ENCODE data around the gene CCL17. TPM values are rescaled to one million over a fixed set of nuclear protein-coding genes. Genes with fewer than 3 reads are reported as not detected.
"Not testable (repeated sequence)": the region's sequence is repeated elsewhere in the genome, so short reads cannot be mapped to it uniquely, and the experiment has no call there.

The CCL17 gene
- total RNA-seq, 1 donor from 2014 or later = not detected

- DNase-seq (ENCODE audit: low spot score) = no peak
These were observed 9.5 kb upstream of the CCL17 start for GRCh38 chr16:57395026-57395425.

GRCh38 chr16:57396786-57397185 is 7.8 kb upstream of the CCL17 start:
- DNase-seq (ENCODE audit: low spot score) = no peak

DNA sequence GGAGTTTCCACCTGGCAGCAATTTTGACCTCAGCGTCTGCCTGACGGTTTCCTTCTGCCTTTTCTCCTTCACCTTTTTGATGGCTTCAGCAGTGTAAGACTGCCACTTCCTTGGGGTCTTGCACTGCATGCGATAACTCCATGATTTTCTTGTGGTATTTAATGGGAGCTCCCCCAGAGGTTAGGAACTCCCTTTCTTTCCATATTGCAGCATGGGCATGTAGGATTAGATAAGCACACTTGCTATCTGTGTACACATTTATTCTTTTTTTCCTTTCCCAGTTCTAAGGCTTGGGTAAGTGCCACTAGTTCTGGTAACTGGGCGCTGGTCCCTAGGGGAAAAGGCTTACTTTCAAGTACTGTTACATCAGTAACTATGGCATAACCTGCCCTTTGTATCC is 7.1 kb upstream of the CCL17 start:
- not testable (repeated sequence) for DNase-seq (ENCODE audit: low spot score)

DNA sequence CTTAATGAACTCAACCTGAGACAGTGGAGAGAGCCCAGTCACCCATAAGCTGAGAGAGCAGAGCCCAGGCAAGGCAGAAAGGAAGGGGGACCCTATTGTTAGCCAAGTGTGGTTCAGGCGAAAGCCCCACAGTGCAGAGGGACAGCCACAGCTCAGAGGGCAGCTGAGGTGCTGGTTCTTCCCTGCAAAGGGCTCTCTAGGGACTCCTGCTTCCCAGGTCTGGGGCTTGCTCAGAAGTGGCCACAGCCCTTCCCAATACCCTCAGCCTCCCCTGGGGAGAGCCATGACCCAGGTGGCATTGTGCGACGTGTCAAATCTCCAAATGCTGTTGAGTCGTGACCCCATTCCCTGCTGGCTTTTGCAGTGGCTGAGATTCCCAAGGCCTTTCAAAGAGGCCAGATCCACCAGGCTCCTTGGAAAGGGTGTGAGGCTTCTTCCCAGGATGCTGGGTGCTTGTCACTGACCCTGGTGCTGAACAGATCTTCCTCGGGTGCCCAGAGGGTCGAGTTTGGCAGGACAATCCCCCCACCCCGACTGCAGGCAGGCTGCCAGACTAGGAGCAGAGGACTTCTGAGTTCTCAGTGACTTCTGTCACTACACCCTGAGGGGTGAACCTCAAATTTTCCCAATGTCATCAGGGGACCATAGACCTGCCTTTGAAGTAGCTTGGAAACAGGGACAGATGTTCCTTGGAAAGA is 2.5 kb upstream of the CCL17 start:
- DNase-seq (ENCODE audit: low spot score) = no peak

DNA sequence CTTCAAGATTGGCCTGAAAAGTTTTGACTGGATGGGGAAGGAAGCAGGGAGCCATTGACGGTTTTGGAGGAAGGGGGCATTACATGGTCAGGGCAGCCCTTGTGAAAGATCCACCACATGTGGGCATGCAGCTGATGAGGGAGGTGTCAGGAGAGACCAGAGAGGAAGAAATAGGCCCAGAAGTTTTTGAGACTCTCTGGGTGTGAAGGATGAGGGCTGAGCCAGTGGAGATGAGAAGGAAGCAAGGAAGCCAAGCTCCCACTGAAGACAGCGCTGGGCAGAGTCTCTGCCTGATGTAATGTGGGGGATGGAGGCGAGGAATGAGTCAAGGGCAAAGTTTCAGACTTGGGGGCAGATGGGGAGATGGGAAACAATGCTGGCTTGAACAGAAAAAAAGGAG is 530 bp downstream of the CCL17 start:
- DNase-seq (ENCODE audit: low spot score) = no peak

DNA sequence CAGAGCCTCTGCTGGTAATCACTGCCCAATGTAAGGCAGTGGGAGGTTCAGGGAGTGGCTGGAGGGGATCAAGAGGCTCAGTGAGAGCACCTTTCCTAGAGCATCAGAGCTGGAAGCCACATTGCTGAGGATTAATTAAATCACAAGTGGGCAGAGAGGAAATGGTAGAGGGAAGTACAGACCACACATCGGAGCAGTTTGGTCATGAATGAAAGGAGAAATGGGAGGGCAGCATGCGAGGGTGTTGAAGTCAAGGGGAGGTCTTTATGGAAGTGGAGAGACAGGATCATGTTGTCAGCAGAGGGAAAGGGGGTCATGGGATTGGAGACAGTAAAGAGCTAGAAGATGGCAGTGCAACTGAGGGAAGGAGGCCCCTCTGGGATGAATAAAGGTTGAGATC is 2.3 kb downstream of the CCL17 start:
- DNase-seq (ENCODE audit: low spot score) = no peak

GRCh38 chr16:57407521-57408353 is 3.2 kb downstream of the CCL17 start:
- DNase-seq (ENCODE audit: low spot score) = no peak

DNA sequence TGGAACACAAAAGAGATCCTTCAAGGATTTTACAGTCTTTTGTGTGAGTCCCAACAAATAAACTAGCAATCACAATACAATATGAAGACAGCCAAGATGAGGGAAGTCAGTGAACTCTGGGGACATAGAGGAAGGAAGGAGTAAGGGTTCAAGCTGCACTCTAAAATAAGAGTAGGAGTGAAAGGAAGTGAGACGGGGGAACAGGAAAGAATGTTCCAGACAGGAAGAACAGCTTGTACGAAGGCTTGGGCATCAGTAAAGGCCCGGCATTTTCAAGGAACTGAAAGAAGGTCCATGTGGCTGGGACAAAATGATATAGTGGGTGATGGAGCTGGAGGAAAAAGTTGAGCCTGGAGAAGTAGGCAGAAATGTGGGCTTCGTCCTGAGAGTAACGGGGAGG is 4.5 kb downstream of the CCL17 start:
- no peak for DNase-seq (ENCODE audit: low spot score)

- DNase-seq (ENCODE audit: low spot score) = no peak
These were observed 5.5 kb downstream of the CCL17 start for GRCh38 chr16:57409870-57410587.

- no peak for DNase-seq (ENCODE audit: low spot score)
These were observed 6.9 kb downstream of the CCL17 start for GRCh38 chr16:57411362-57411976.

- no peak for DNase-seq (ENCODE audit: low spot score)
These were observed 8.0 kb downstream of the CCL17 start for GRCh38 chr16:57412584-57412983.

GRCh38 chr16:57413301-57413730 is 8.7 kb downstream of the CCL17 start:
- DNase-seq (ENCODE audit: low spot score) = no peak

DNA sequence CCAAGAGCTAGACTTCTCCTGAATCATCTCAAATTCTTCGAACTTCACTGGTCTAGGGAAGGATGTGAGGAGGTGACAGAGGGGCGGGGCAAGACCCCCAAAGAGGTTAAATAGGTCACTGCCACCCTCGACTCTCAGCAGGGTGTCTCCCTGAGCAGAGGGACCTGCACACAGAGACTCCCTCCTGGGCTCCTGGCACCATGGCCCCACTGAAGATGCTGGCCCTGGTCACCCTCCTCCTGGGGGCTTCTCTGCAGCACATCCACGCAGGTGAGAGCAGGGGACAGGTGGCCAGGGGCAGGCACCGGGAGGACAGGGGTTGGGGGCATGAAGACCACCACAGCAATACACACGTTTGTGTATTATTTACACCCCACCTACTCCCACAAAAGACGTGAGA is 9.2 kb downstream of the CCL17 start:
- no peak for DNase-seq (ENCODE audit: low spot score)

GRCh38 chr16:57416084-57416483 is 11.5 kb downstream of the CCL17 start:
- DNase-seq (ENCODE audit: low spot score) = no peak

GRCh38 chr16:57419506-57419905 is 14.9 kb downstream of the CCL17 start:
- no peak for DNase-seq (ENCODE audit: low spot score)

GRCh38 chr16:57422026-57422944 is 17.7 kb downstream of the CCL17 start:
- peak; percentile 50 for DNase-seq (ENCODE audit: low spot score)

GRCh38 chr16:57423152-57423551 is 18.6 kb downstream of the CCL17 start:
- DNase-seq (ENCODE audit: low spot score) = no peak

- DNase-seq (ENCODE audit: low spot score) = no peak
These were observed 20.0 kb downstream of the CCL17 start for GRCh38 chr16:57424583-57424982.

- DNase-seq (ENCODE audit: low spot score) = no peak
These were observed 21.8 kb downstream of the CCL17 start for GRCh38 chr16:57426356-57426755.

DNA sequence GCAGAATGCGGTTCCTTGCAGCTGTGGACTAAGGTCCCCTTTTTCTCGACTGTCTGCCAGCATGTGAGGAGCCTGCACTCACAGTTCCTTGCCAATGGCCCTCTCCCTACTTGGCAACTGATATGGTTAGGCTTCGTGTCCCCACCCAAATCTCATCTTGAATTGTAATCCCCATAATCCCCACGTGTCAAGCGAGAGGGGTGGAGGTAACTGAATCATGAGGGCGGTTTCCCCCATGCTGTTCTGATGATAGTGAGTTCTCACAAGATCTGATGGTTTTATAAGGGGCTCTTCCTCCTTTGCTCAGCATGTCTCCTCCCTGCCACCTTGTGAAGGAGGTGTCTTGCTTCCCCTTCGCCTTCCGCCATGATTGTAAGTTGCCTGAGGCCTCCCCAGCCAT is 22.7 kb downstream of the CCL17 start:
- DNase-seq (ENCODE audit: low spot score) = no peak

DNA sequence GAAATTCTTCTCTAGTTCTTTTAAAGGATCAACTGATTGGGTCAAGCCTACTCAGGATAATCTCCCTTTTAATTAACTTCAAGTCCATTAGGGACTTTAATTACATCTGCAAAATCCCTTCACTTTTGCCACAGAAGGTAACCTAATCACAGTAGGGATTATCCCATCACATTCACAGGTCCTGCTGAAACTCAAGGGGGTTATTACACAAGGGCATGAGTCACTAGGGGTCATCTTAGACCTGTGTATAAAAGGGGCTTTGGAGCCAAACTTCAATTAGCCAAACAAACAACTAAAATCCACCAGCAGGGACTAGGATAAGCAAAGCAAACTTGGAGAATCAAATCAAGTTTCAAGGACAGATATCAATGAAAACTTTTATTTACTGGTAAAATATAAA is 23.3 kb downstream of the CCL17 start:
- DNase-seq (ENCODE audit: low spot score) = no peak
